Breast epithelium (tissue), 3 donors: Measurements from ENCODE around the gene RFTN1.

Experiments
- POLR2A ChIP-seq: fragments of 450-650 bp; IDR thresholded peaks from one replicate; pipeline ENCODE4 v1.6.1; 2016; ENCODE audit warnings: antibody characterized with exemption, mild to moderate bottlenecking, moderate library complexity
- TF ChIP-seq, protein P1 (sequence below), 3 donors: fragments of 450-650 bp; IDR thresholded peaks; one replicate each; pipeline ENCODE4 v1.5.1; 2016 to 2017; ENCODE audit warnings: antibody characterized with exemption in 3 of 3, mild to moderate bottlenecking in 3 of 3, moderate library complexity in 3 of 3

DNA sequence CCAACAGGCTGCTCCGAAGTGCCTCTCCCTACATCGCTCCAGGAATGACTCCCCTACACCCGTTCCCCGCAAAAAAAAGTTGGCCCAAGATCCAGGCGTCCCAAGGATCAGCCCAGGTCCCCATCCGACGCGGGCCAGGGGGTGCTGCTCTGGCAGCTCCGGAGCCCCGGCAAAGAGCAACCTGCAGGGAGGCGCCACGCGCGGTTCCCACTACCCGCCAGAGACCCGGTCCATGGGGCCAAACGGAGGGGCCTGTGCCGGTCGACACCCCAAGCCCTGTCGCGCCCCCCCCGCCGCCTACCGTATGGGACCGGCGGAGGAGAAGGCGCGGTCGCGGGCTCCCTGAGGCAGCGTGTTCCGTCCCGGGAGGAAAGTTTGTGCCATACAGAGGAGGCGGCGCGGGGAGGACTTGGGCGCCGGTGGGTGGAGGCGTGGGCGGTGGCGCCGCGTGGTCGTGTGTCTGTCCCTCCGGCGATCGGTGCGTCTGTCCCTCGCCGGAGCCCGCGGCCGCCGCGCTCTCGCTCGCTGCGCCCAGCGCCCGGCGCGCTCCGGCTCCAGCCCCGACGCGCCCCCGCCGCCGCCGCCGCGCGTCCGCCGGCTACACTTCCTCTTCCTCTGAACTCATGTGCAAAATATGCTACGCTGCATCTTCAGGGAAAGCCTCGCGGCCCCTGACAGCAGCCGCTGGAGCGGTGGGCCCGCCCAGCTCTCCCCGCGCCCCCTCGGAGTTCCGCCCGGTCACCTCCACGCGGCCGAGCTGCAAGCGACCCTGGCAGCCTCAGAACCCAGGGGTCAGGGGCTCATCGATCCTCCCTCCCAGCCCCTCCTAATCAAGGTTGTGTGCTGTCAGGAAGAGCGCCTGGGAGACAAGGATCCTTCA lies at the start of gene RFTN1:
- TF ChIP-seq POLR2A: no peak
- TF ChIP-seq, protein P1, sequence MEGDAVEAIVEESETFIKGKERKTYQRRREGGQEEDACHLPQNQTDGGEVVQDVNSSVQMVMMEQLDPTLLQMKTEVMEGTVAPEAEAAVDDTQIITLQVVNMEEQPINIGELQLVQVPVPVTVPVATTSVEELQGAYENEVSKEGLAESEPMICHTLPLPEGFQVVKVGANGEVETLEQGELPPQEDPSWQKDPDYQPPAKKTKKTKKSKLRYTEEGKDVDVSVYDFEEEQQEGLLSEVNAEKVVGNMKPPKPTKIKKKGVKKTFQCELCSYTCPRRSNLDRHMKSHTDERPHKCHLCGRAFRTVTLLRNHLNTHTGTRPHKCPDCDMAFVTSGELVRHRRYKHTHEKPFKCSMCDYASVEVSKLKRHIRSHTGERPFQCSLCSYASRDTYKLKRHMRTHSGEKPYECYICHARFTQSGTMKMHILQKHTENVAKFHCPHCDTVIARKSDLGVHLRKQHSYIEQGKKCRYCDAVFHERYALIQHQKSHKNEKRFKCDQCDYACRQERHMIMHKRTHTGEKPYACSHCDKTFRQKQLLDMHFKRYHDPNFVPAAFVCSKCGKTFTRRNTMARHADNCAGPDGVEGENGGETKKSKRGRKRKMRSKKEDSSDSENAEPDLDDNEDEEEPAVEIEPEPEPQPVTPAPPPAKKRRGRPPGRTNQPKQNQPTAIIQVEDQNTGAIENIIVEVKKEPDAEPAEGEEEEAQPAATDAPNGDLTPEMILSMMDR (IDR thresholded peaks at IDR 0.05): no peak
